Erythroblast (primary cell): ENCODE results near the gene ISM2.

Experiments
- GATA1 ChIP-seq: IDR thresholded peaks from 2 replicates; pipeline ENCODE4 v1.6.1; 2011; ENCODE audit warnings: low read depth, mild to moderate bottlenecking, control low read depth, low read length, moderate library complexity
- POLR2A ChIP-seq: IDR thresholded peaks from 2 replicates; pipeline ENCODE4 v1.6.1; 2011; ENCODE audit warnings: mild to moderate bottlenecking, low read length

DNA sequence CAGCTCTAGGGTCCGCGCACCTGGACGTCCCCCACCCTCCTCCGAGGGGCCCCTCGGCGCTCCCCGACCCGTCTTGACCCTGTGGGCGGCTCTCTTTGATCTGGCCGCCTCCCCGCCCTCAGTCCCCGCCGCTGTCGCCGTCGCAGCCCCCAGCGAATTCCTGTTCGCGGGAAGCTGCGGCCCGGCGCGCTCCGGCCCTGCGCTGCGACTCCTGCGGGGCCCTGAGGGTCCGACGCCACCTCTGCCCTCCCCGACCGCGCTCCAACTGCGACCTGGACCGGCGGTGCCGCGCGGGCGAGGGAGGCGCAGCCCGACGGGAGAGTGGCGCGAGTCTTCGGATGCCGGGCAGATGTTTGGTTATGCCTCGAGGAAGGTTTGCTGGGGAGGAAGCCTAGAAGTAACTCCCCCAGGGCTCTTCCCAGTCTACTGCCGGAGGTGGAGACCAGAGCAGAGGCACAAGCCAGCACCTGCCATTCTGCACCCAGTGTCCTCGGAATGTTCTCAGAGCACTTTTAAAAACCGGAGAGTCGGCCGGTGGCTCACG, 440 bp upstream of the ISM2 start:
- no peak for TF ChIP-seq POLR2A
- no peak for TF ChIP-seq GATA1
